SJCRH30 (cell line): ENCODE results near the gene KDM4E. TPM values are rescaled to one million over a fixed set of nuclear protein-coding genes. Genes with fewer than 3 reads are reported as not detected.
A peak's percentile ranks its signal among the peaks of the same experiment; 100 is the strongest.
"Not testable (repeated sequence)": the region's sequence is repeated elsewhere in the genome, so short reads cannot be mapped to it uniquely, and the experiment has no call there.

Source experiments
- DNase-seq, 2 experiments: peaks; one replicate each; pipeline ENCODE4 v3.0.0-alpha.2; 2015 to 2020
- H3K27ac ChIP-seq: fragments of 250-450 bp; sonication (Bioruptor Pico); 2 replicates; pipeline ENCODE4 v1.5.1; 2020; ENCODE audit warnings: mild to moderate bottlenecking, moderate library complexity
- H3K27me3 ChIP-seq: fragments of 250-450 bp; sonication (Bioruptor Pico); 2 replicates; pipeline ENCODE4 v1.5.1; 2020; ENCODE audit warnings: mild to moderate bottlenecking, moderate library complexity
- H3K36me3 ChIP-seq: fragments of 250-450 bp; sonication (Bioruptor Pico); 2 replicates; pipeline ENCODE4 v1.5.1; 2020; ENCODE audit warnings: mild to moderate bottlenecking, moderate library complexity
- H3K4me1 ChIP-seq: fragments of 250-450 bp; sonication (Bioruptor Pico); 2 replicates; pipeline ENCODE4 v1.5.1; 2020; ENCODE audit warnings: mild to moderate bottlenecking, moderate library complexity
- H3K4me3 ChIP-seq: fragments of 250-450 bp; sonication (Bioruptor Pico); 2 replicates; pipeline ENCODE4 v1.5.1; 2020; ENCODE audit warnings: mild to moderate bottlenecking, moderate library complexity
- H3K9me3 ChIP-seq: fragments of 250-450 bp; sonication (Bioruptor Pico); replicated peaks from 2 replicates; pipeline ENCODE4 v1.5.1; 2020; ENCODE audit warnings: mild to moderate bottlenecking, moderate library complexity
- total RNA-seq: library from RNA; depleted of rRNA; stranded (reverse); fragments of >200 nt; shearing (Covaris generic); gene quantifications from 2 replicates; pipeline ENCODE4 v1.2.3, GENCODE V29; 2014

The KDM4E gene
- total RNA-seq, 1 experiment from 2014 or later = not detected

DNA sequence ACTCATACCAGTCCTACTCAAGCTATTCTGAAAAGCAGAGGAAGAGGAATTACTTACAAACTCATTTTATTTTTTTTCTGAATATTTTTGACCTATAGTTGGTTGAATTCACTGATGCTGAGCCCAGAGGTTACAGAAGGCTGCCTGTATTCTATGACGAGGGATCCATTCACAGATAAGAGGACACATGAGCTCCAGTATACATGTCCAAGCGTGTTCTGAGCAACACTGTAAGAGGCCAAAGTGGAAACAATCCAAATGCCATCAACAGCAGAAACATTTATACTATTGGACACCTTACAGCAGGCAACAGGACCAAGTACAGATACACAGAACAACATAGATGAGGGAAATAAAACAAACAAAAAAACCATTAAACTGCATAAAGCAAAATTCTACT is 10.3 kb downstream of the KDM4E start:
- Histone ChIP-seq H3K27ac (no peak overlapping the region), H3K36me3 (no peaks in the 10 kb centered on the region), H3K4me3 (no peak overlapping the region), H3K4me1 (no peaks in the 10 kb centered on the region), H3K9me3 (no peaks in the 10 kb centered on the region), H3K27me3 (no peaks in the 10 kb centered on the region)
- no peak for DNase-seq

- DNase-seq, H3K4me3 ChIP-seq, H3K4me1 ChIP-seq, H3K9me3 ChIP-seq, H3K36me3 ChIP-seq, H3K27ac ChIP-seq, H3K27me3 ChIP-seq: not testable (repeated sequence)
Measured at GRCh38 chr11:95037356-95038035, 12.4 kb downstream of the KDM4E start.

GRCh38 chr11:95042239-95042638 is 17.2 kb downstream of the KDM4E start:
- H3K27me3 ChIP-seq = no peaks in the 10 kb centered on the region
- H3K36me3 ChIP-seq = no peaks in the 10 kb centered on the region
- no peaks in the 10 kb centered on the region for H3K9me3 ChIP-seq
- no peaks in the 10 kb centered on the region for H3K4me1 ChIP-seq
- H3K4me3 ChIP-seq = no peak overlapping the region
- DNase-seq = no peak
- no peak overlapping the region for H3K27ac ChIP-seq

GRCh38 chr11:95042906-95043305 is 17.8 kb downstream of the KDM4E start:
- Histone ChIP-seq H3K4me3 (no peak overlapping the region), H3K27ac (no peak overlapping the region), H3K36me3 (no peaks in the 10 kb centered on the region), H3K4me1 (no peaks in the 10 kb centered on the region), H3K27me3 (no peaks in the 10 kb centered on the region), H3K9me3 (no peaks in the 10 kb centered on the region)
- DNase-seq = no peak

GRCh38 chr11:95044010-95044409 is 19.0 kb downstream of the KDM4E start:
- H3K27me3 ChIP-seq = no peaks in the 10 kb centered on the region
- no peaks in the 10 kb centered on the region for H3K36me3 ChIP-seq
- no peak overlapping the region for H3K27ac ChIP-seq
- H3K4me1 ChIP-seq = no peaks in the 10 kb centered on the region
- DNase-seq = no peak
- H3K9me3 ChIP-seq = no peaks in the 10 kb centered on the region
- H3K4me3 ChIP-seq = no peak overlapping the region

DNA sequence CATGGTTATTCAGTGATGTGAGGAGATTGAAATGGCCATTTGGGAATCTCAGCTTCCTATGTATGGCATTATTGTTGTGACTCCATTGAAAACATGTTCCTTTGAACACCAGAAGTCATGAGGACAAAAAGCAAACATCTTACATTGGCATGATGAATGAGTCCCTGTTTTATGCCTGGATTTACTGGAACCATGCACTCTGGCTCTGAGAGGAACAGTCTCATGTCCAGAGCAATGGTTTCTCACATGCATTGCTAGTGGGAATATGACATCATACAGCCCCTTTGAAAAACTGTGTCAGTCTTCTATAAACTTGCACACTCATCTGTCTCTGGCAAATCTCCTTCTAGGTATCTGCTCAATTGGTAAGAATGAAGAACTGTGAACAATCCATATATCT is 20.8 kb downstream of the KDM4E start:
- Histone ChIP-seq H3K36me3 (no peaks in the 10 kb centered on the region), H3K27me3 (no peaks in the 10 kb centered on the region), H3K9me3 (no peaks in the 10 kb centered on the region), H3K4me3 (no peak overlapping the region), H3K4me1 (no peaks in the 10 kb centered on the region), H3K27ac (no peak overlapping the region)
- DNase-seq = no peak

GRCh38 chr11:95049122-95049521 is 24.1 kb downstream of the KDM4E start, which contains the start of gene KDM4F:
KDM4F (plus strand) TSS chr11:95049422.
- not testable (repeated sequence) for H3K27ac ChIP-seq, H3K36me3 ChIP-seq, H3K4me1 ChIP-seq, H3K4me3 ChIP-seq, H3K9me3 ChIP-seq, H3K27me3 ChIP-seq, DNase-seq

DNA sequence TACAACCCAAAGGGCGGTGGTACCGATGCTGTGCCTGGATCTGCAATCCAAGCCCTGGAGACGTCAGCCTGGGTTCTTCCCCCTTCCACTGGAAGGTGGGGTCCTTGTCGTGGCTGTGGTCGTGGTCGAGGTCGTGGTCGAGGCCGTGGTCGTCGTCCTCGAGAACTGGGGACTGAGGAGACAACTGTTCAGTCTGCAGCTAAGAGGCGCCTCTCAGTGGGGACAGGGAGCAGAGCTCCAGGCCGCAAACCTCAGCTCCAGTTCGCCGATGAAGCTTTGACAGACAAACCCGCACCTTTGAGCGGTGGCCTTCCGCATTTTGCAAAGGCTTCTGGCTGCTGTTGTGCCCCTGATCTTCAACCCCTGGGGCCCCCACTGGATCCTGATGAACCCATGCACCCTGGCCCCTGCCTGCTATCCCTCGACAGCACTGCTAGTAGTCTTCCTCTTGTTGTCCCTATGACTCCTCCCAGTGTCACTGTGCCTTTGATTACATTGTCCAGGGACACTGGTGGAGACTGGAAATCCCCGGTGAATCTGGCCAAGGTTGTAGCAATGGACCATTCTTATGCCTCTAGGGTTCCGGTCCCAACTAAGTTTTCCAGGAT is 25.6 kb downstream of the KDM4E start:
- Histone ChIP-seq H3K9me3 (no peaks in the 10 kb centered on the region), H3K36me3 (no peaks in the 10 kb centered on the region), H3K27ac (no peak overlapping the region), H3K4me1 (no peaks in the 10 kb centered on the region), H3K4me3 (no peak overlapping the region), H3K27me3 (no peaks in the 10 kb centered on the region)
- no peak for DNase-seq

GRCh38 chr11:95054356-95054755 is 29.3 kb downstream of the KDM4E start:
- DNase-seq = no peak
- H3K27ac ChIP-seq = no peak overlapping the region
- H3K9me3 ChIP-seq = no peaks in the 10 kb centered on the region
- H3K27me3 ChIP-seq = no peaks in the 10 kb centered on the region
- H3K4me3 ChIP-seq = no peak overlapping the region
- no peaks in the 10 kb centered on the region for H3K4me1 ChIP-seq
- H3K36me3 ChIP-seq = no peaks in the 10 kb centered on the region

- DNase-seq = no peak
- Histone ChIP-seq H3K9me3 (no peaks in the 10 kb centered on the region), H3K27me3 (no peaks in the 10 kb centered on the region), H3K4me3 (no peak overlapping the region), H3K36me3 (no peaks in the 10 kb centered on the region), H3K27ac (no peak overlapping the region), H3K4me1 (no peaks in the 10 kb centered on the region)
Measured at GRCh38 chr11:95055283-95055897, 30.3 kb downstream of the KDM4E start.

DNA sequence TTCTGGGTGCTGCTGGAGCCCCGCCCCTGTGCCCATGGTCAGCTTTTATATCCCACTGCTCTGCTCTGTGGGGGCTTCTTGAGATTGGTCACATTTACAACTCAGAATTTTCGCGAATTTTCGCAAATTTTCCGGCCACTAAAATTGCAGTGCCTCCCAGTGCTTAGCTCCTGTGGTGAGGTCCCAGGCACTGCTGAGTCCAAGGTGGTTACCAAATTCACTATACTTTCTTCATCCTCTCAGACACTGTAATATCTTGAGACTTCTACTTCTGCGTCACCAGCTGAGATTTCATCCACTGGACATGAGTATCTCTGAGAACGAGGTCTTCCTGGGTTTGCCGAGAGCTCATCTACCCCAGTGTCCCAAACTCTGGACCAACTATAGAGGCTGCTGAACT is 32.9 kb downstream of the KDM4E start:
- Histone ChIP-seq H3K4me3 (no peak overlapping the region), H3K4me1 (no peaks in the 10 kb centered on the region), H3K9me3 (no peaks in the 10 kb centered on the region), H3K36me3 (no peaks in the 10 kb centered on the region), H3K27ac (no peak overlapping the region), H3K27me3 (no peaks in the 10 kb centered on the region)
- DNase-seq = no peak

- peak; percentile 25 to 61 for DNase-seq
- Histone ChIP-seq H3K36me3 (no peaks in the 10 kb centered on the region), H3K9me3 (no peaks in the 10 kb centered on the region), H3K4me1 (no peaks in the 10 kb centered on the region), H3K27me3 (no peaks in the 10 kb centered on the region), H3K4me3 (no peak overlapping the region), H3K27ac (no peak overlapping the region)
Measured at GRCh38 chr11:95058621-95059020, 33.6 kb downstream of the KDM4E start.

GRCh38 chr11:95059046-95059445 is 34.0 kb downstream of the KDM4E start:
- H3K4me3 ChIP-seq = no peak overlapping the region
- H3K36me3 ChIP-seq = no peaks in the 10 kb centered on the region
- no peaks in the 10 kb centered on the region for H3K4me1 ChIP-seq
- DNase-seq = no peak
- no peaks in the 10 kb centered on the region for H3K9me3 ChIP-seq
- H3K27ac ChIP-seq = no peak overlapping the region
- H3K27me3 ChIP-seq = no peaks in the 10 kb centered on the region

- Histone ChIP-seq H3K27me3 (no peaks in the 10 kb centered on the region), H3K27ac (no peak overlapping the region), H3K9me3 (no peaks in the 10 kb centered on the region), H3K4me1 (no peaks in the 10 kb centered on the region), H3K36me3 (no peaks in the 10 kb centered on the region), H3K4me3 (no peak overlapping the region)
- peak in 1 of 2 experiments; percentile 28 for DNase-seq
Measured at GRCh38 chr11:95065336-95065735, 40.3 kb downstream of the KDM4E start.

DNA sequence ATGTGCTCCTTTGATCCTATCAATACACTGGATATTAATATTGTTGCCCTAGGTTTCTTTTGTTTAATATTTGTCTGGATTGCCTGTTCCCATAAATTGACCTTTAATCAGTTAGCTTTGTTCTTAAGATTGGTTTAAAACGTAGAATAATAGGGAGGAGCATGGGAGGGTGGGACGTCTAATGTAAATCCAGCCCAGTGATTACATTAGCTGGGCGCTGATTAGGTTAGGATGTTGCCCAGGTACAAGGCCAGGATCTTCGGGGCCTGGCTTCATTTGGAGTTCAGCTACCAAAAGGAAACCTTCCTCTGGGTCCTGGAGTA is 41.6 kb downstream of the KDM4E start, which contains the start of gene SRSF8:
TSS of gene SRSF8 (plus strand) at position 204 of the 323 bp plus-strand sequence. CDS start 308 bp downstream, outside the sequence.
- peak within 1 kb of the TSS; percentile 94 for H3K4me3 ChIP-seq
- no peaks in the 10 kb centered on the region for H3K4me1 ChIP-seq
- H3K27ac ChIP-seq = peak within 1 kb of the TSS; percentile 67
- no peaks in the 10 kb centered on the region for H3K27me3 ChIP-seq
- H3K9me3 ChIP-seq = no peaks in the 10 kb centered on the region
- no peaks in the 10 kb centered on the region for H3K36me3 ChIP-seq
- no peak for DNase-seq
